Left ventricle myocardium inferior (tissue), 1 donor: Measurements from ENCODE around the gene GPR84. TPM values are rescaled to one million over a fixed set of nuclear protein-coding genes. Genes with fewer than 3 reads are reported as not detected.

Source experiments
- DNase-seq: peaks from one replicate; pipeline ENCODE4 v3.0.0-alpha.2; 2020
- H3K27ac ChIP-seq: fragments of 200-600 bp; replicated peaks from 2 replicates; pipeline ENCODE4 v1.8.0; 2021
- H3K27me3 ChIP-seq: fragments of 200-600 bp; 2 replicates; pipeline ENCODE4 v1.8.0; 2021; ENCODE audit warnings: low read depth
- H3K36me3 ChIP-seq: fragments of 200-600 bp; 2 replicates; pipeline ENCODE4 v1.8.0; 2021
- H3K4me1 ChIP-seq: fragments of 200-600 bp; 2 replicates; pipeline ENCODE4 v1.8.0; 2021
- H3K4me3 ChIP-seq: fragments of 200-600 bp; 2 replicates; pipeline ENCODE4 v1.8.0; 2021; ENCODE audit warnings: mild to moderate bottlenecking, moderate library complexity
- H3K9me3 ChIP-seq: fragments of 200-600 bp; replicated peaks from 2 replicates; pipeline ENCODE4 v1.8.0; 2021
- CTCF ChIP-seq: fragments of 200-600 bp; IDR thresholded peaks from 2 replicates; pipeline ENCODE4 v1.8.0; 2021; ENCODE audit warnings: antibody characterized with exemption, mild to moderate bottlenecking, borderline replicate concordance
- intact Hi-C: fragments of 100-400 bp; cut with micrococcal nuclease; formaldehyde crosslinking; loops from one replicate; pipeline ENCODE4 v1.11.0; 2022
- microRNA-seq: library from miRNA; unstranded; fragments of <30 nt; microRNA quantifications from one replicate; pipeline ENCODE4 v1.2.0, GENCODE V29; 2020
- total RNA-seq: library from RNA; stranded (reverse); fragmentation: NEBNext Ultra II Directional; extraction: Animal tissue kit (Norgen Biotek cat#: 25700); gene quantifications from one replicate; pipeline ENCODE4 v1.2.1, GENCODE V29; 2021
- donor health status: DM: no; HTN: yes; CAD: no; lungs with severe emphysema.

The GPR84 gene
- total RNA-seq, 1 donor from 2014 or later = not detected

- no peak for TF ChIP-seq CTCF
- Histone ChIP-seq H3K27ac (no peak overlapping the region), H3K9me3 (no peaks in the 10 kb centered on the region), H3K4me3 (no peak overlapping the region), H3K36me3 (no peaks in the 10 kb centered on the region), H3K27me3 (no peaks in the 10 kb centered on the region), H3K4me1 (peaks cover 17% of the 10 kb centered on the region)
- DNase-seq = no peak
- intact Hi-C loops = no loop called here
These were observed 42.9 kb downstream of the GPR84 start for GRCh38 chr12:54321363-54321762.

Small RNAs within 50 kb of the gene (microRNA-seq; reads per million reads assigned to microRNA genes)
- 339 reads per million, percentile 70 among the genes with 10 or more reads in this experiment for gene MIR148B

Other genes starting within 250 kb of the GPR84 start
- gene SMUG1, start 175.5 kb downstream of the GPR84 start, total RNA-seq = 16.2 TPM
- 44.1 TPM for gene CBX5, start 84.4 kb downstream of the GPR84 start, total RNA-seq
- gene HNRNPA1, start 83.8 kb downstream of the GPR84 start, total RNA-seq = 423 TPM
- gene NFE2, start 63.5 kb downstream of the GPR84 start, total RNA-seq = 0.71 TPM
- 110 TPM for gene COPZ1, start 39.4 kb downstream of the GPR84 start, total RNA-seq
- 7.1 TPM for gene ZNF385A, start 20.2 kb upstream of the GPR84 start, total RNA-seq
- gene ITGA5, start 54.8 kb upstream of the GPR84 start, total RNA-seq = 55.3 TPM
- not detected for gene GTSF1, start 109.1 kb upstream of the GPR84 start, total RNA-seq
- gene NCKAP1L, start 133.3 kb upstream of the GPR84 start, total RNA-seq = 7.5 TPM
- 1.8 TPM for gene PDE1B, start 185.1 kb upstream of the GPR84 start, total RNA-seq
- 75.0 TPM for gene PPP1R1A, start 224.2 kb upstream of the GPR84 start, total RNA-seq